ENCODE measurements around the gene ADIRF. TPM values are rescaled to one million over a fixed set of nuclear protein-coding genes. Genes with fewer than 3 reads are reported as not detected.
"Not testable (repeated sequence)": the region's sequence is repeated elsewhere in the genome, so short reads cannot be mapped to it uniquely, and the experiment has no call there.

ADIRF gene
- total RNA-seq, 2 donors from 2014 or later: 73.1 to 147 TPM

- no peak for DNase-seq
- ATAC-seq: no peak
- intact Hi-C loops (cut with DNase I, micrococcal nuclease): no loop called here
Observed at GRCh38 chr10:86944471-86944870, 23.8 kb upstream of the ADIRF start.

DNA sequence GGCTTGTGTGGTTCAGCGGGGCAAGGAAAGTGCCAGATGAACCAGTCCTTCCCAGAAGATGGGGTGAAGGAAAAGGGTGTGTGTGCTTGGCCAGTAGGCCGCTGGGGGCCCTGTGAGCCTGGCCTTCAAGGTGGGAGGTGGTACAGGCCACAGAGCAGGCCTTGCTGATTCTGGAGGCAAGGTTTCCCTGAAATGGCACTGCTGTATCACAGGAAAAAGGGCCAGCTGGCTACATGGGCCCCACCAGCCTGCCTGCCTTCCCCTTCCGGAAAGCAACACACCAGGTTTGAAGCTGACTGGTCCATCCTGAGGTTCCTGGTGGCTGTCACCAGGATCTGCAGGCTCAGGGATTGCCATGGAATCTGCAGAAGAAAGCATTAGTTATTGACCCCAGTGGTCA lies 23.4 kb upstream of the ADIRF start:
- no peak for ATAC-seq
- DNase-seq: no peak
- intact Hi-C loops (cut with DNase I, micrococcal nuclease): no loop called here

DNA sequence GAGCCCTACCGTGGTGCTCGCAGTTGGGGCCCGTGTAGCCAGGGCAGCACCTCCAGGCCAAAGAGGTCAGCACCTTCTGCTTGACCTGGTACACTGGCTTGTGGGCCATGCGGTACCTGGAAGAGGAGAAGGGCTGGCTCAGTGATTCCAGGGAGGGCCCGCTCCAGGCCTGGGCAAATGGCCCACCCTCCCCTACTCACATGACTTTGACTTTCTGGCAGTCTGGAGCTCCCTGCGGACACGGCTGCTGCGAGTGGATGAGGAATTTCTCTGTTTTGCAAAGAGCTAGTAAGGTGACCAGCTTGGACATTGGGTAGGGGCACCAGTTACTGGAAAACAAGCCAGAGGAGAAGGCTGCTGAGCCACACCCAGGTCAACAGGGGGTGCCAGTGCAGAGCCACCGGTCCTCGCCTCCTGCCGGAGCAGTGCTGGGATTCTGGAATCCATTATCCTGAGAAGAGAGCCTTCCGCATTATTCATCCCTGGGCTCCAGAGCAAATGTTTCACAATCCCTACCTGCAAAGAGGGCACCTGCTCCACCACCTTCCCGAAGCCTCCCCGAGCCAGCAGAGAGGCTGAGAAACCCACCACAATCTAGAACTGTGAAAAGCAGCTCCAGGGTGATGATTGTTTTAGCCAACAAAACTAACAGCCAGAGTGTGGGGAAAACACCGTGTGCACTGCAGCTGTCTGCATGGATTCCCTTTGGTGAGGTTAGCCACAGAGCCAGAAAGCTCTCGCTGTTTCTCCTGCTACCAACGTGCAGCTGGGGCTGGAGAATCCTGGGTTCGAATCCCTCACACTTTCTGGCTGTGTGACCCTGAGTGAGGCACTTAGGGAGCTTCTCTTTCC lies 22.7 kb upstream of the ADIRF start:
- intact Hi-C loops (cut with DNase I, micrococcal nuclease): no loop called here
- ATAC-seq: no peak
- DNase-seq: no peak

GRCh38 chr10:86946213-86947155 lies 21.8 kb upstream of the ADIRF start:
- DNase-seq (peak in 1 of 2 donors; percentile 49), ATAC-seq (no peak)
- intact Hi-C loops (cut with DNase I, micrococcal nuclease): no loop called here

GRCh38 chr10:86947806-86948205 lies 20.5 kb upstream of the ADIRF start:
- ATAC-seq; DNase-seq; intact Hi-C loops (cut with DNase I, micrococcal nuclease): not testable (repeated sequence)

- intact Hi-C loops (cut with DNase I, micrococcal nuclease): no loop called here
- ATAC-seq (no peak), DNase-seq (no peak)
Observed at GRCh38 chr10:86950349-86950748, 17.9 kb upstream of the ADIRF start.

DNA sequence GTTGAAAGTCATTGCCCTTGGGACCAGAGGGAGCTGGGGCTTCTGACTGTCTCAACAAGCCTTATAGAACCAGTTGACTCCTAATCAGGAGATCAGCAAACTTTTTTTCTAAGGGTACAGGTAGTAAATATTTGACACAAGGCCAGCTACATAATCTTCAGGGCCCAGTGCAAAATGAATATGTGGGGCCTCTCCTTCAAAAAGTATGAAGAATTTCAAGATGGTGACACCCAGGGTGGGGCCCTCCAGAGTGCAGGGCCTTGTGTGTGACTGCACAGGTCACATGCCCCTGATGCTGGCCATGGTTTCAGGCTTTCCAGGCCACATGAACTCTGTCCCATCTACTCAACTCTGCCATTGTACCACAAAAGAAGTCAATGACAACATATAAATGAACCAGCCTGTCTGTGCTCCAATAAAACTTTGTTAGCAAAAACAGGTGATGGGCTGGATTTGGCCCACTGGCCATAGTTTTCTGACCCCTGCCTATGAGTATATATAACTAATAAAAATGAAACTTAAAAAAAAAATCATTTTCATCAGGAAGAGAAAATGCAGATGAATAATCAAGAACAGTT lies 17.0 kb upstream of the ADIRF start:
- intact Hi-C loops (cut with DNase I, micrococcal nuclease): no loop called here
- DNase-seq (peak in 1 of 2 donors; percentile 18), ATAC-seq (no peak)

DNA sequence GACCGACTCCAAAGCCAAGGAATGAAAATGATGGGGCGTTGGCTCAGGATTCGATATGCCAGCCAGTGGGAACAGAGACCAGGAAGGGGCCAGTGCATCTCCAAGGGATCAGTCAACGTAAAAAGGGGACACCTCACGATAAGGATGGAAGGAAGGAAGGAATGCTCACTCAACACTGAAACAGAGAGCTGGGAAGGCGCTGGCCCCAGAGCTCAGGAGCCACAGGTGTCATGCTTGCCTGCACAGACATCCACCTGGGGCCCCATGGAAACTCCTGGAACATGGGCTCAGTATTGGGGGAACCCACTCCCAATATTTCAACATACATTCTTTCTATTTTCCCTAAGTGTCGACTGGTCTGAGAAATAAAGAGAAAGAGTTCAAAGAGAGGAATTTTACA lies 16.2 kb upstream of the ADIRF start:
- ATAC-seq (no peak), DNase-seq (peak in 1 of 2 donors; percentile 3)
- intact Hi-C loops (cut with DNase I, micrococcal nuclease): no loop called here

- intact Hi-C loops (cut with DNase I, micrococcal nuclease); ATAC-seq; DNase-seq: not testable (repeated sequence)
Observed at GRCh38 chr10:86952697-86953096, 15.6 kb upstream of the ADIRF start.

DNA sequence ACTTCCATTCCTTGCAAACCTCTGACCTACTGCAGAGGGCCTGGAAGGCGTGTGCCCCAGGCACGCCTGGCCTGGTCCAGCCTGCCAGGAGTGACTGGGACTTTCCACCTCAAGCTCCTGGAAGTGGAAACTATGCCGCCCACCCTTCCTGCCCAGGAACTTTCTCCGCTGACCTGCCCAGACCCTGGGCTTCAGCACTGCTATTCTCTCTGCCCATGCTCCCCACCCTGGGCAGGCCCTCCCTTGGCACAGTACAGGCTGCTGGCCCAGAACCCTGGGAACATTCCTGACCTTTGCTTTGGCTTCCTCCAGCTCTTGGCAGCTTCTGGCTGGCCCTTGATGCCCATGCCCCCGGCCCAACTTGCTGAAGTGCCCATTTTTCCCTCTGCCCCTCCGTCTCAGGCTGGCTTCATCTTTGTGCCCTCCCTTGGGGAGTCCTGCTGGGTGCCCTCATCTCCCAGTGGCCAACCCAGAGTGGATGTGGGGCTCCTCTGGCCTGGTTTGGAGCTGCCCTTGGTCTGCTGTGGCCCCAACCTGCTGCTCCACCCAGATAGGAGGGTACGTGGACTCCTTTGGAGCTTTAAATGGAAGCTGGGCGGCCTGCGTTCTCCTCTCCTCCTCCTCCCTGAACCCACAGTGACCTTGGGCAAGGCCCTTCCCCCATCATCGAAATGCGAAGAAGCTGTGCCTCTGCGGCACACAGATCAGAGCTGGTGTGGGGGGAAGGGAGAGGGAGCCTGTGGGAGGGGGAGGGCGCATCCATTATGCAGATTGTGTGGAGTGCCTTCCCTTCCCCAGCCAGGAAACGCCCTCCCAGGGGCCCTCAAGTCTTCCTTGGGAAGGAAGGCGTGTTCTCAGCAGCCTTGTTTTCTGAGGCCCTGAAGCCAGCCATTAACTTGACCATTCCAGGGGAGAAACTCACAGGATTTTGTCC lies 14.3 kb upstream of the ADIRF start:
- intact Hi-C loops (cut with DNase I, micrococcal nuclease): no loop called here
- ATAC-seq: peak; percentile 80
- peak in 1 of 2 donors; percentile 28 for DNase-seq

DNA sequence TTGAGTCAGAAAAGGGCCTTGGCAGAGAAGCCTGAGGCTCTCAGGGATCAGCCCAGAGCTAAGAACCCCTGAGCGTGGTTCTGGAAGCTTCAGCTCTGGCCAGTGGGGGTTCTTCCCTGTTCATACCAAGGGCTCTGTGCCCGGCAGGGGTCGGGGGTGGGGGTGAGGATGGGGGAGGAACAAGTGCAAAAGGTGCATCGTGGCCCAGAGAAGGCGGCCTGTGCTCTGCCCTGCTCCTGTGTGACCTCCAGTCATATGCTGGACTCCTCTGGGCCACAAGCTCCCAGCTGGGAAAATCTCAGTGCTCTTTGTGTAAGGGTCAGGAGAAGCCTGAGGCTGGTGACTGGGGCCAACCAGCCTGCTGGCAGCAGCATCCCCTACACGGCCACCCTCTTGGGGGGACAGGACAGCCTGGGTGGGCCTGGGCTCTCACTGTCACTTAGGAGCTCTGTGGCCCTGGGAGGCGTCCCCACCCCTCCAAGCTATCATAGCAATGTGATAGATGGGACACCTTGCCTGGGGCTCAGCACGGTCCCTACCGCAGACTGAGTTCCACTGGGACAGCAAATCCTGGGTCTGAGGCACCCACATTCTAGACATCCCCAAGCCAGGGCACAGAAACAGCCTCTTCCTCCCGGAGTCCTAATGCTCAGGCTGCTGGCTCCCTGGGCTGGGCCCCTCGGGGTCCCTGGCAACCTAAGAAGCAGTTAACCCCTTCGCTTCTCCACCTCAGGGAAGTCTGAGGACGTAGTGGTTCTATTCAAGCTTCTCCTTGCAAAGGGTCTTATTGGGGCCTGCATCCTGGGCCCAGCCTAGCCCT lies 13.4 kb upstream of the ADIRF start:
- ATAC-seq (no peak), DNase-seq (peak; percentile 2 to 14)
- intact Hi-C loops (cut with DNase I, micrococcal nuclease): no loop called here

DNA sequence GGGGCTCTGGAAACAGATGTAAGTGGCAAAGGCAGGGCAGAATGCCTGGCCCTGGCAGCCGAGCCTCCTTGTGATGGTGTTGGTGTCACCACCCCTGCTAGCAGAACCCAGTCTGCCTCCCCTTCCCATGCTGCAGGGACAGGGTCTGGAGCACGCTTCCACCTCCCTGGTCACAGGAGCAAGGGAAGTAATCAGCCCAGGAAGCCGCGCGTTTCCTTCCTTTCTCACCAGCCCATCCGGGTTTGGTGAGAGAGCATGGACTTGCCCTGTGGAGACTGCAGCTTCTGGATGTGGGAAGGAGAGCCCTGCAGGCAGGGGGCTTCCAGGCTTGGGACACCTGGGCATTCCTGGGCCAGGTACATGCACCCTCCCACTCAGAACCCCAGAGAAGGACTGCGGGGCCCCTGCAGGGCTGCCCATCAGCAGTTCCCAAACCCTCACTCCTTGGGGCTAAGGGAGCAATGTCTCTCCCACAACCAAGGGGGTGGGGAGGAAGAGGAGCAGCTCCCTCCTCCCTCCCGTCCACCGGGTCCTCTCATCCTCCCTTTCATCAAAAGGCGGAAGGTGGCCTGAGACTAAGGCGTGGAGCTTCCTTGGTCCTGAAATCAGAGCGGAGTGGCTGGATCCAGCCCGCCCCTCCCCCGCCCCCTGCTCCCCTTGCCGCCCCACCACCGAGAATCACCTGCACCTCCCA lies 12.6 kb upstream of the ADIRF start:
- DNase-seq (peak; percentile 3 to 18), ATAC-seq (no peak)
- intact Hi-C loops (cut with DNase I, micrococcal nuclease): no loop called here

GRCh38 chr10:86956195-86956847 lies 12.0 kb upstream of the ADIRF start:
- intact Hi-C loops (cut with DNase I, micrococcal nuclease): no loop called here
- DNase-seq (peak; percentile 2 to 9), ATAC-seq (no peak)

- ATAC-seq (no peak), DNase-seq (peak in 1 of 2 donors; percentile 2)
- intact Hi-C loops (cut with DNase I, micrococcal nuclease): no loop called here
Observed at GRCh38 chr10:86956848-86957448, 11.3 kb upstream of the ADIRF start.

- ATAC-seq (no peak), DNase-seq (no peak)
- intact Hi-C loops (cut with DNase I, micrococcal nuclease): no loop called here
Observed at GRCh38 chr10:86957471-86958115, 10.7 kb upstream of the ADIRF start, which contains the start of gene MMRN2. Gene MMRN2, minus strand, starts transcription at chr10:86957615. Its CDS starts 74 bp downstream, at chr10:86957541.
